Measurements from ENCODE around the gene OGDH. TPM values are rescaled to one million over a fixed set of nuclear protein-coding genes. Genes with fewer than 3 reads are reported as not detected.

The OGDH gene
- total and polyA plus RNA-seq, 4 donors = 10.8 to 71.2 (median 41.2) TPM

- Histone ChIP-seq H3K27me3 (ENCODE audit: control insufficient read depth in 4 of 4, insufficient read depth in 4 of 4, low read length in 3 of 4) (no peaks in the 10 kb centered on the region), H3K27ac (ENCODE audit: low read depth in 1 of 2, low read length in 2 of 2) (no peak overlapping the region), H3K36me3 (ENCODE audit: control insufficient read depth in 4 of 4, insufficient read depth in 3 of 4, low read depth in 1 of 4, low read length in 3 of 4) (no peaks in the 10 kb centered on the region), H3K4me3 (ENCODE audit: low read depth in 1 of 3, low read length in 3 of 3) (no peak overlapping the region), H3K9ac (ENCODE audit: low read depth in 1 of 2, low read length in 2 of 2) (no peak overlapping the region), H3K4me1 (ENCODE audit: control insufficient read depth in 4 of 4, insufficient read depth in 4 of 4, low read length in 3 of 4) (peaks cover 5 to 12% (median 7%) of the 10 kb centered on the region in 4 donors), H3K9me3 (ENCODE audit: control insufficient read depth in 4 of 4, low read length in 3 of 4) (no peaks in the 10 kb centered on the region)
- TF ChIP-seq JUND (IDR thresholded peaks at IDR 0.05) (no peak), RXRA (IDR thresholded peaks at IDR 0.05) (no peak)
- WGBS = 92% methylated on average over 2 of the region's 2 CpGs
- no peak for DNase-seq (ENCODE audit: low spot score)
These were observed 48.9 kb upstream of the OGDH start for GRCh38 chr7:44557485-44557884.

GRCh38 chr7:44559485-44559884 is 46.9 kb upstream of the OGDH start:
- no peak for DNase-seq (ENCODE audit: low spot score)
- Histone ChIP-seq H3K9me3 (ENCODE audit: control insufficient read depth in 4 of 4, low read length in 3 of 4) (no peaks in the 10 kb centered on the region), H3K4me1 (ENCODE audit: control insufficient read depth in 4 of 4, insufficient read depth in 4 of 4, low read length in 3 of 4) (peaks cover 8 to 26% (median 20%) of the 10 kb centered on the region in 4 donors), H3K27ac (ENCODE audit: low read depth in 1 of 2, low read length in 2 of 2) (no peak overlapping the region), H3K4me3 (ENCODE audit: low read depth in 1 of 3, low read length in 3 of 3) (no peak overlapping the region), H3K9ac (ENCODE audit: low read depth in 1 of 2, low read length in 2 of 2) (no peak overlapping the region), H3K36me3 (ENCODE audit: control insufficient read depth in 4 of 4, insufficient read depth in 3 of 4, low read depth in 1 of 4, low read length in 3 of 4) (peaks cover 0 to 1% (median under 1%) of the 10 kb centered on the region in 4 donors), H3K27me3 (ENCODE audit: control insufficient read depth in 4 of 4, insufficient read depth in 4 of 4, low read length in 3 of 4) (no peaks in the 10 kb centered on the region)
- WGBS = 93% methylated on average over 4 of the region's 4 CpGs
- TF ChIP-seq FOXA1 (IDR thresholded peaks at IDR 0.05) = no peak

DNA sequence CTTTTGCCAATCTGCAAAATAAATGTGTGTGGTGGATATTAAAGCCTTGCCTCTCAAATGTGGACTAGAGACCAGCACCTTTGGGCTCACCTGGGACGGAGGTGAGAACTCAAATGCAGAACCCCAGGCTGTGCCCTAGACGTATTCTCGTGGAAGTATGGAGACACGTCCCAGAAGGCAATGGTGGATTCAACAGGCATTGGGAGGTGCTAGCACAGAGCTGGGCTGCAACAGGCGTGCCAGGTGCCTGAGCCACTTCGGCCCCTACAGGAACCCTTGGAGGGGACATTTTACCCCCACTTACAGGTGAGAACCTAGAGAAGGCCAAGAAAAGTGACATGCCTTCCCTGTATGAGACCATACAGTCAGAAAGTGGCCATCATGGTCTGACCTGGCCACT is 44.9 kb upstream of the OGDH start:
- Histone ChIP-seq H3K27me3 (ENCODE audit: control insufficient read depth in 4 of 4, insufficient read depth in 4 of 4, low read length in 3 of 4) (no peaks in the 10 kb centered on the region), H3K4me1 (ENCODE audit: control insufficient read depth in 4 of 4, insufficient read depth in 4 of 4, low read length in 3 of 4) (peaks cover 8 to 33% (median 24%) of the 10 kb centered on the region in 4 donors), H3K9me3 (ENCODE audit: control insufficient read depth in 4 of 4, low read length in 3 of 4) (no peaks in the 10 kb centered on the region), H3K4me3 (ENCODE audit: low read depth in 1 of 3, low read length in 3 of 3) (no peak overlapping the region), H3K27ac (ENCODE audit: low read depth in 1 of 2, low read length in 2 of 2) (no peak overlapping the region), H3K36me3 (ENCODE audit: control insufficient read depth in 4 of 4, insufficient read depth in 3 of 4, low read depth in 1 of 4, low read length in 3 of 4) (peaks cover 0 to 9% (median 5%) of the 10 kb centered on the region in 4 donors), H3K9ac (ENCODE audit: low read depth in 1 of 2, low read length in 2 of 2) (no peak overlapping the region)
- WGBS = 92% methylated on average over 6 of the region's 6 CpGs
- DNase-seq (ENCODE audit: low spot score) = no peak
- TF ChIP-seq JUND (IDR thresholded peaks at IDR 0.05) = no peak
- no peak for TF ChIP-seq HNF4A (conservative IDR thresholded peaks at IDR 0.05)
- no peak for TF ChIP-seq RXRA (IDR thresholded peaks at IDR 0.05)
- TF ChIP-seq, protein P1, sequence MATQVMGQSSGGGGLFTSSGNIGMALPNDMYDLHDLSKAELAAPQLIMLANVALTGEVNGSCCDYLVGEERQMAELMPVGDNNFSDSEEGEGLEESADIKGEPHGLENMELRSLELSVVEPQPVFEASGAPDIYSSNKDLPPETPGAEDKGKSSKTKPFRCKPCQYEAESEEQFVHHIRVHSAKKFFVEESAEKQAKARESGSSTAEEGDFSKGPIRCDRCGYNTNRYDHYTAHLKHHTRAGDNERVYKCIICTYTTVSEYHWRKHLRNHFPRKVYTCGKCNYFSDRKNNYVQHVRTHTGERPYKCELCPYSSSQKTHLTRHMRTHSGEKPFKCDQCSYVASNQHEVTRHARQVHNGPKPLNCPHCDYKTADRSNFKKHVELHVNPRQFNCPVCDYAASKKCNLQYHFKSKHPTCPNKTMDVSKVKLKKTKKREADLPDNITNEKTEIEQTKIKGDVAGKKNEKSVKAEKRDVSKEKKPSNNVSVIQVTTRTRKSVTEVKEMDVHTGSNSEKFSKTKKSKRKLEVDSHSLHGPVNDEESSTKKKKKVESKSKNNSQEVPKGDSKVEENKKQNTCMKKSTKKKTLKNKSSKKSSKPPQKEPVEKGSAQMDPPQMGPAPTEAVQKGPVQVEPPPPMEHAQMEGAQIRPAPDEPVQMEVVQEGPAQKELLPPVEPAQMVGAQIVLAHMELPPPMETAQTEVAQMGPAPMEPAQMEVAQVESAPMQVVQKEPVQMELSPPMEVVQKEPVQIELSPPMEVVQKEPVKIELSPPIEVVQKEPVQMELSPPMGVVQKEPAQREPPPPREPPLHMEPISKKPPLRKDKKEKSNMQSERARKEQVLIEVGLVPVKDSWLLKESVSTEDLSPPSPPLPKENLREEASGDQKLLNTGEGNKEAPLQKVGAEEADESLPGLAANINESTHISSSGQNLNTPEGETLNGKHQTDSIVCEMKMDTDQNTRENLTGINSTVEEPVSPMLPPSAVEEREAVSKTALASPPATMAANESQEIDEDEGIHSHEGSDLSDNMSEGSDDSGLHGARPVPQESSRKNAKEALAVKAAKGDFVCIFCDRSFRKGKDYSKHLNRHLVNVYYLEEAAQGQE (IDR thresholded peaks at IDR 0.05) = no peak
- no peak for TF ChIP-seq FOXA2 (IDR thresholded peaks at IDR 0.05)
- no peak for TF ChIP-seq TAF1 (conservative IDR thresholded peaks at IDR 0.05)
- TF ChIP-seq YY1 (IDR thresholded peaks at IDR 0.05) = no peak
- TF ChIP-seq, protein P2, sequence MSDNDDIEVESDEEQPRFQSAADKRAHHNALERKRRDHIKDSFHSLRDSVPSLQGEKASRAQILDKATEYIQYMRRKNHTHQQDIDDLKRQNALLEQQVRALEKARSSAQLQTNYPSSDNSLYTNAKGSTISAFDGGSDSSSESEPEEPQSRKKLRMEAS (IDR thresholded peaks at IDR 0.05) = no peak
- TF ChIP-seq, protein P3, sequence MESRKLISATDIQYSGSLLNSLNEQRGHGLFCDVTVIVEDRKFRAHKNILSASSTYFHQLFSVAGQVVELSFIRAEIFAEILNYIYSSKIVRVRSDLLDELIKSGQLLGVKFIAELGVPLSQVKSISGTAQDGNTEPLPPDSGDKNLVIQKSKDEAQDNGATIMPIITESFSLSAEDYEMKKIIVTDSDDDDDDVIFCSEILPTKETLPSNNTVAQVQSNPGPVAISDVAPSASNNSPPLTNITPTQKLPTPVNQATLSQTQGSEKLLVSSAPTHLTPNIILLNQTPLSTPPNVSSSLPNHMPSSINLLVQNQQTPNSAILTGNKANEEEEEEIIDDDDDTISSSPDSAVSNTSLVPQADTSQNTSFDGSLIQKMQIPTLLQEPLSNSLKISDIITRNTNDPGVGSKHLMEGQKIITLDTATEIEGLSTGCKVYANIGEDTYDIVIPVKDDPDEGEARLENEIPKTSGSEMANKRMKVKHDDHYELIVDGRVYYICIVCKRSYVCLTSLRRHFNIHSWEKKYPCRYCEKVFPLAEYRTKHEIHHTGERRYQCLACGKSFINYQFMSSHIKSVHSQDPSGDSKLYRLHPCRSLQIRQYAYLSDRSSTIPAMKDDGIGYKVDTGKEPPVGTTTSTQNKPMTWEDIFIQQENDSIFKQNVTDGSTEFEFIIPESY (IDR thresholded peaks at IDR 0.05) = no peak
- no peak for TF ChIP-seq RAD21 (IDR thresholded peaks at IDR 0.05)
- no peak for TF ChIP-seq NR2F2 (IDR thresholded peaks at IDR 0.05)
- TF ChIP-seq, protein P4, sequence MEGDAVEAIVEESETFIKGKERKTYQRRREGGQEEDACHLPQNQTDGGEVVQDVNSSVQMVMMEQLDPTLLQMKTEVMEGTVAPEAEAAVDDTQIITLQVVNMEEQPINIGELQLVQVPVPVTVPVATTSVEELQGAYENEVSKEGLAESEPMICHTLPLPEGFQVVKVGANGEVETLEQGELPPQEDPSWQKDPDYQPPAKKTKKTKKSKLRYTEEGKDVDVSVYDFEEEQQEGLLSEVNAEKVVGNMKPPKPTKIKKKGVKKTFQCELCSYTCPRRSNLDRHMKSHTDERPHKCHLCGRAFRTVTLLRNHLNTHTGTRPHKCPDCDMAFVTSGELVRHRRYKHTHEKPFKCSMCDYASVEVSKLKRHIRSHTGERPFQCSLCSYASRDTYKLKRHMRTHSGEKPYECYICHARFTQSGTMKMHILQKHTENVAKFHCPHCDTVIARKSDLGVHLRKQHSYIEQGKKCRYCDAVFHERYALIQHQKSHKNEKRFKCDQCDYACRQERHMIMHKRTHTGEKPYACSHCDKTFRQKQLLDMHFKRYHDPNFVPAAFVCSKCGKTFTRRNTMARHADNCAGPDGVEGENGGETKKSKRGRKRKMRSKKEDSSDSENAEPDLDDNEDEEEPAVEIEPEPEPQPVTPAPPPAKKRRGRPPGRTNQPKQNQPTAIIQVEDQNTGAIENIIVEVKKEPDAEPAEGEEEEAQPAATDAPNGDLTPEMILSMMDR (IDR thresholded peaks at IDR 0.05; ENCODE audit: low read depth, low read length, missing input control) = no peak
- no peak for TF ChIP-seq GABPA (IDR thresholded peaks at IDR 0.05 in 1 of 2, conservative IDR thresholded peaks at IDR 0.05 in 1 of 2)
- no peak for TF ChIP-seq HNF4G (IDR thresholded peaks at IDR 0.05)
- no peak for TF ChIP-seq EGR1 (IDR thresholded peaks at IDR 0.05; ENCODE audit: low read depth in 2 of 2)
- TF ChIP-seq ATF3 (IDR thresholded peaks at IDR 0.05) = no peak
- TF ChIP-seq FOXA1 (IDR thresholded peaks at IDR 0.05) = no peak
- no peak for TF ChIP-seq SP1 (IDR thresholded peaks at IDR 0.05)
